ENCODE measurements around the gene TLE3.

The TLE3 gene

GRCh38 chr15:69997813-69998212 is 99.9 kb downstream of the TLE3 start:
- TF ChIP-seq SUZ12 (IDR thresholded peaks at IDR 0.05; ENCODE audit: extremely low read depth, insufficient read depth, insufficient read length) (no peak), ZNF274 (IDR thresholded peaks at IDR 0.05; ENCODE audit: low read depth, low read length) (no peak), YY1 (IDR thresholded peaks at IDR 0.05; ENCODE audit: insufficient read depth, insufficient read length) (no peak)
- H3K4me3 ChIP-seq (ENCODE audit: insufficient read length, low read depth) = no peak overlapping the region
- peaks cover 17% of the 10 kb centered on the region for H3K27me3 ChIP-seq (ENCODE audit: insufficient read depth, insufficient read length)
- H3K9me3 ChIP-seq (ENCODE audit: insufficient read depth, low read length) = peaks cover 10% of the 10 kb centered on the region; the same call in 1 of the 2 replicates
- peaks cover 2% of the 10 kb centered on the region for H3K4me1 ChIP-seq (ENCODE audit: insufficient read depth, insufficient read length)
- no peak for DNase-seq (ENCODE audit: low read depth, low spot score)
- no peaks in the 10 kb centered on the region for H3K36me3 ChIP-seq (ENCODE audit: insufficient read depth, insufficient read length, low read length)
- no peak overlapping the region for H3K9ac ChIP-seq (ENCODE audit: insufficient read length, low read depth)
